GM21528 (cell line): ENCODE data around the gene LAMA5.

Experiments
- ATAC-seq: cut with Tn5 transposase; IDR thresholded peaks from one replicate; pipeline ENCODE4 v1.9.1; 2021; ENCODE audit warnings: mild to moderate bottlenecking, moderate library complexity; ENCODE audit not compliant: unreplicated experiment, low FRiP score

The LAMA5 gene

GRCh38 chr20:62371588-62372041 lies 4.5 kb upstream of the LAMA5 start:
- ATAC-seq: no peak

DNA sequence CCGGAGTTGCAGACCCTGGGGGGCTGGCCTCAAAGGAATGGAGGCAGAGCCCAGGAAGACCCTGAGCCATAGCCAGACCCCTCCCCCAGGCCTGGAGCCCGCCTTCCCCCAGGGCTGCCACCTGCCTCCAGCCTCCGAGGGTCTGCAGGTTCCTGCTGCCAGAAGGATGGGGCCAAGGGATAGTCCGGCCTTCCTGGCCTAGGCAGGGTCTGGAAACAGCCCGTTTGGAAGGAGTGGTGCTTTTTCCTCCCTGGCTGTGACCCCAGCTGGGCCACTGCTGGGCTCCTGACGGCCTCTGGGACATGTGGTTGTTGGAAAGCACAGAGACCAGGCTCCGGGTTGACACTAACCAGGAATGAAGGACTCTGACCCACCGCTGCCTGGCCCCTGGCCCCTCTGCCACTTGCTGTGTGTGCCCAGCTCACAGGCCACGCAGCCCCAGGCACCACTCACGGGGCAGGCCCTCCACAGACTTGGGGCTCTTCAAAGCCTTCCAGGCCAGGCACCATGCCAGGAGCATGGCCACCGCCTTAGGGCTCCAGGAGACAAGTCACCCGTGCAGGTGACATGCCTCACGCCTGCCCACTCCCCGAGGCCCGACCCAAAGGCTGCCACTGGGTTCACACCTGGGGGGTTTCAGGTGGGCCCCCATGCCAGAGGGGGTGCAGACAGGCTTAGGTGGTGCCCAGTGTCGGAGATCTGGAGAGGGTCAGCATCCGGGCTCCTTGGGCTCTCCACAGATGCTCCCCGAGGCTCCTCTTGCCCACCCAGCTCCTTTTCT lies 3.9 kb upstream of the LAMA5 start:
- no peak for ATAC-seq

DNA sequence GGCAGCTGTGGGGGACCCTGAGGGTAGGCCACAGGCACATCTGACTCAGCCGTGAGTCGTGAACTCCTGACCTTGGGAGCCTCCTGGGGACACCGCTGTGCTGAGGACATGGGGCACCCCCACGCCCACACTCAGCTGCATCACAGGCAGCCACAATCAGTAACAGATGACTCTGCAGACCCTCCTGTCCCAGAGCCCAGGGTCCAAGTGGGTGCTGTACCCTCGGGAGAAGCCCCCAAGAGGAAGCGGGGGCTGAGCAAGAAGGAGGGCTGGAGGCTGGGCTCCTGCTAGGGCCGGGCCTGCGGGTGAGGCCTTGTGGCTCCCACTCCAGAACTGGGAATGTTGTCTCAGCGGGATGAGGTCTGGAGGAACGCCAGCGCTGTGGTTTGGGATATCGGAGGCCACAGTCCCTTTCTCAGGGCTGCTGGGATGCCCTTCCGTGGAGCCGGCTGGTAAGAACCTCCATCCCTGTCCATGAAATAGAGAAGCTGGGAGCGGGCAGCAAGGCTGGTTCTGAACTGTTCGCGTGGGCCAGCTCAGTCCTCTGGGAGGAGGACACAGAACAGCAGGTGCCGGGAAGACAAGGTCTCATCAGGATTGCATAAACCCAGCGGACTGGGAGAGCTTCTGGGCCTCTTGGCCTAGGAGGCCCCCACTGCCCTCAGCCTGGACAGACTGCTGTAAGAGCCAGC lies 3.1 kb upstream of the LAMA5 start:
- no peak for ATAC-seq

- no peak for ATAC-seq
These were observed 2.7 kb upstream of the LAMA5 start for GRCh38 chr20:62369815-62370114.

DNA sequence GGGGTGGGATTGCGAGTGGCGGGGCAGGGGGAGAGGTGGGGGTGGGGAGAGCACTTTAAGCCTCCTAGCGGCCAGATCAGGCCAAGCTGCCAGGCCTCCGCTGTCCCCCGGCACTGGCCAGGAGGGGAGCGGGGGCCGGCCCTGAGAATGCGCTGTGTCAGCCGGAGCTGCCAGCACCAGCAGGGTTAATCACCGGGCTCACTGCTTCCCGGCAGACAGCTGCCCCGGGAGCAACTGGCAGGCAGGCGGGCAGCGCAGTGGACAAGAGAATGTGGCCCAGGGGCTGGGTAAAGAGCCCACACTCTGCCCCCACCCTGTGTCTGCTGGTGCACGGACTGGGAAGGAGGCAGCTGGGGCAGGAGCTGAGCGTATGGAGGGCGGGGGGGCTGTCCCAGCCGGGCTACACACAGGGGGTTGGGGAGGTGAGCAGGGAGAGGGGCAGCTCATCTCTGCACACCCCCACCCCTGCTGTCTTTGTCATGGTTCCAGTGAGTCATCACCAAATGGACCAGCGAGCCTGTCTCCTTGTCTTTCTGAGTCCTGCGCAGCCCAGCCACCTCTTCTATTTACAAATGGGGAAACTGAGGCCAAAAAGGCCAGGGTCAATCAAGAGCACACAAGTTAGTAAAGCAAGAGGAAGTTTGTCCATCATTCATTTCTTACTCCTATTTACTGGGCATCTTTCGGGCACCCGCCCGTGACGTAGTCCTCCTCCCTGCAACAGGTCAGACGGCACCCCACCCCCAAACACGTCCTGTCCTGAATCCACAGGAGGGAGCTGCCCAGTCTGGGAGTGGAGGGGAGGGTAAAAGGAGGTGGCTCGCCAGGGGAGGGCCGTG lies 2.1 kb upstream of the LAMA5 start:
- no peak for ATAC-seq

DNA sequence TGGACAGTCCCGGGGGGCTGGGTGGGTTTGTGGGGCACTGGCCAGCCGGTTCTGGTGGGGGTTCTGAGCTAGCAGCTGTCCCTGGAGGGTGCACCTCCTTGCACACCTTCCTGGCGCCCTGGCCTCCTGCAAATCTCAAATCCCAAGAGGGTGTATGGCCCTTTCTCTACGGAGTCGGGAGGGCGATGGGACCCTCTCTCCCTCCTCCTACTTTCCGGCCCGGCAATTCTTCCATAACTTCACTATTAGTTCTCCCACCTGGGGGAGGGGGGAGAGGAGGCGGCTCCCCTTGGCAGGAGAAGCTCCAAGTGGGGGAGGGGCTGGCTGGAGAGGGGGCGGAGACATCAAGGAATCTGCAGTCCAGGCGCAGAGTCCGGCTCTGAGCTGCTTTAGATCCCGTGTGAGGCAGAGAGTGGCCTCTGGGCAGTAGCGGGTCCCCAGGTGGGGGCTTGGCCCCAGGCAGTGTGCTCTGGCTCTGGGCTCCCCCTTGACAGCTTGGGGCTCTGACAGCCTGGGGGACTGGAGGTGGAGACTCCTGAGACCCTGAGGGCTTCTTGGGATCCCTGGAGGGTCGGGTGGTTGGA lies 1.4 kb upstream of the LAMA5 start:
- ATAC-seq: no peak

DNA sequence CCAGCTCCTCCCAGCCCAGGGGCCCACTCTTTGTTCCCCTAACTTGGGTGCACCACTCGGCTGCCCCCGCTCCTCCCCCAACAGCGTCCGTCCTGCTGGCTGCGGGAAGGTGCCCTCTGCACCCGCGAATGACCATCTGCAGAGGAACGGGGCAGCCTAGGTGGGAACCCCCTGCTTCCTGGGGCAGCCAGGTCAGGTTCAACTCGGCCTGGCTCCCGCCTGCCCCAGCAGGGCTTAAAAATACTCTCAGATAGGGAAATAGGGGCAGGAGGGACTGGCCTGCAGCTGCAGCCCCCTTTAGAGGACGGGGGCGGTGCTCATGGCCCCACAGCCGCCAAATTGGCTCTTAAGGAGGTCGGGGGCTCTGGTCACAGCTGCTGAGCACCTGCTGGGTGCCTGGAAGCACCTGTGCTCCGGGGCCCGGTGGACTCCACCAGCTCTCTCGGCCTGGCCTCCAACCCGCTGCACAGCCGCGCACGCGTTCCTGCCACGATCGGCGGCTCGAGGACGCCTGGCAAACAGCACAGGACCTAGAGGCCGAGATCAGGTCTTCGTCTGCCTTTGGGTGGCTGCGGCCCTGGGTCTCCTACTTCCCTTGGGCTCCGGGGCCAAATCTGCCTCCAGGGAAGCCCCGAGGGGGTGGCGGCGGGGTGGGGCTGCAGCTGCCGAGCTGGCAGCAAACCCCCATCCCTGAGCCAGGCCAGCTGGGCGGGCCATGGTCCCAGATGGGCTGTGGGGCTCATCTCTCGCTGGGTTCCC lies 700 bp upstream of the LAMA5 start:
- ATAC-seq: no peak

DNA sequence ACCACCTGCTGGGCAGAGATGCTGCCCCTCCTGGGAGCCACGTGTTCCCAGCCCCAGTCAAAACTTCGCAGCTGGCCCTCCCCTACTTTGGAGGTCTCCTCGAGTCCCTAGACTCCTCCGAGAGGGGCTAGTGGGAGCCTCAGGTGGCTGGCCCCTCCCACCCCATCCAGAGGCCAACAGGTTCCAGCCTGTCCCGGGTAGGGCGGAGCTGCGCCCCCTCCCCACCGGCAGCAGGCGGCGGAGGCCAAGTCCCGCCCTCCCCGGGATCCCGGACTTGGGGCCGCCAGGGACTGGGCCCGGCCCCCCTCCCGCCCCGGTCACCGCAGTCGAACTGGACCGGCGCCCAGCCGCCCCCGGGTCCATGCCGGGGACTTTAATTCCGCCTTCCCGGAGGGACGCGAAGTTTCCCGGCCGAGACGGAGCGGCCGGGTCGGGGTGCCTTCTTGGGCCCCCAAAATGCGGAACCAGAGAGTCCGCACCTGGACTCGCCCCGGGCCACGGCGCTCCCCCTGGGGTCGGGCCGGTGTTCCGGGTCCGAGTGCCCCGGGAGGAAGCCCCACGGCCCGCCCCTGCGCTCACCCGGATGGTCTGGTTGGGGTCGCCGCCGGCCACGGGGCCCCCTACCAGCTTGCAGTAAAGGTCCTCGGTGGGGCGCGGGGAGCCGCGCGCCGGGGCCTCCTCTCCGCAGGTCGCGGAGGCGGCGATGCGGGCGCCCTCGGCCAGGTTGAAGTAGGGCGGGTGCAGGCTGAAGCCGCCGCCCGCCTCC lies 559 bp downstream of the LAMA5 start:
- ATAC-seq: no peak

DNA sequence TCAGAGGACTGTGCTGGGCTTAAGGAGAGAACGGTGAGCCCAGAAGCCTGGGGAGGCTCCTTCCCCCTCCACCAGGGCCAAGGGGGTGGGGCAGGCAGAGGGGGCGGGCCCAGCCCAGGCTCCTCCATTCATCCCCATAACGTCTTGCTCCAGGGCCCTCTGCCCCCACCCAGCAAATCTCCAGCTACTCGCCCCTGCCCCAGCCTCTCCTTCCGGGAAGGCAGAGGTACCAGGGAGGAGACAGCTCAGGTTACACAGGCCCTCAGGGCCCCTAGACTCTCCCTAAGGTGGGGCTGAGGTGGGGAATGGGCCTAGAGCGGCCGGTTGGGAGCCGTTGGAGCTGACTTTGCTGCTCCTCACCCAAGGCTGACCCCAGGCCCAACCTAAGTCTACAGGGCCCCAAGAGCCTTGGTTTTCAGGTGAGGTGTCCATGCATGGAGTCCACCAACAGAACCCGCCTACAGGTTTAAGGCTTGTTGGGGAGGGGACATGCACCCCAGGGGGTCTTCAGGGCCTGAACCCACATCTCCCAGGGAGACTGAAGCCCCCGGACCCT lies 1.2 kb downstream of the LAMA5 start:
- no peak for ATAC-seq

- ATAC-seq: no peak
These were observed 2.0 kb downstream of the LAMA5 start for GRCh38 chr20:62364911-62365736.

DNA sequence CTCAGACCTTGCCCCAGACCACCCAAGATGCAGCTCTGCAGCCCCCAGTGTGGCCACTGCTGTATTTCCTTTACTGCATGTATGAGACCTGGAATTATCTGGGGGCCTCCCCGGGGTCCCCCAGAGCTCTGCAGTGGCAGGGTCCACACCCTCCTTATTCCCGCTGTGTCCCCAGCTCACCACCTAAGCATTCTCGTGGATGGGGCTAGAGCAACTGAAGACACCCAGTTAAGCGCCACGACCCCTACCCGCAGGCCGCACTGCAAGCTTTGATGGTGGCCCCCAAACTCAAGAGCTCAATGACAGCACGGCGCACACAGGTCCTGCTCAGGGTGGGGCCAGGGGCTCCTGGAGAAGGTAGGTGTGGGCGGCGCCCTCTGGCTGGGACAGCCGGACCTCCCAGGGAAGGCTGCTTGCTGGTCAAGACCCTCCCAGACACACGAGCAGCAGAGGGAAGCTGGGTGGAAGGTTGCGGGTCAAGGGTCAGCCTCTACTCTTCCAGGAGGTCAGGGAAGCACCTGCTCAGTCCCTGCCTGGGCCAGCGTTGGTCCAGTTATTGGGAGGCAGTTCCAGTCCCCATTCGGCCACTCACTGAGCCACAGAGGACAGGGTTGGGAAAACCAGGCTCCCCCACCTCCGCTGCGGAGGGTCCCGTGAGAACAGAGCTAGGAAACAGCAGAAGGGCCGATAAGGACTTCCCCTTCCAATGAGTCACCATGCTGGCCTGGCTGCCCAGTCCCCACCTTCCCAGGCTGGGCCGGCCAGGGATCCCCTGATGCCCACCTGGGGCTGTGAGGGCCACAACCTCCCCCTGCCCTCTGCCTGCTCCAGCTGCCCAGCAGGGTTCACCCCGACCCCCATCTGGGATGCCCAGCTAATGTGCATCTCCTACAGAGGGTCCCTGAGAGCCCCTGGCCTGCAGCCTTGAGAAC lies 2.9 kb downstream of the LAMA5 start:
- ATAC-seq: no peak

- ATAC-seq: no peak
These were observed 3.9 kb downstream of the LAMA5 start for GRCh38 chr20:62362991-62363919.

DNA sequence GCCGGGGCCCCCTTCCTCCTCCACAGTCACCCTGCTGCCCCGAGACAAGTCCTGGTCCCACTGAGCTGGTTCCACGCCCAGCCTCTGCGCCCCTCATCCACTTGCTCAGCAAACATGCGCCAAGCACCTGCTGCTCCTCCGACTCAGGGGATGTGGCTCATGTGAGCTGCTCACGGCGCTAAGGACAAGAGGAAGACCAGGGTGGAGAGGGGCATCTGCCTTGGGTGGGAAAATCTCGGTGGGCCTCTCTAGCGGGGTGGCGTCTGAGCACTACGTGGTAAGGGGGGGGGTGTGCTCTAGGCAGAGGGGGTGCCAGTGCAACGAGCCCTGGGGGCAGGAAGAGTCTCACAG lies 4.5 kb downstream of the LAMA5 start:
- no peak for ATAC-seq

DNA sequence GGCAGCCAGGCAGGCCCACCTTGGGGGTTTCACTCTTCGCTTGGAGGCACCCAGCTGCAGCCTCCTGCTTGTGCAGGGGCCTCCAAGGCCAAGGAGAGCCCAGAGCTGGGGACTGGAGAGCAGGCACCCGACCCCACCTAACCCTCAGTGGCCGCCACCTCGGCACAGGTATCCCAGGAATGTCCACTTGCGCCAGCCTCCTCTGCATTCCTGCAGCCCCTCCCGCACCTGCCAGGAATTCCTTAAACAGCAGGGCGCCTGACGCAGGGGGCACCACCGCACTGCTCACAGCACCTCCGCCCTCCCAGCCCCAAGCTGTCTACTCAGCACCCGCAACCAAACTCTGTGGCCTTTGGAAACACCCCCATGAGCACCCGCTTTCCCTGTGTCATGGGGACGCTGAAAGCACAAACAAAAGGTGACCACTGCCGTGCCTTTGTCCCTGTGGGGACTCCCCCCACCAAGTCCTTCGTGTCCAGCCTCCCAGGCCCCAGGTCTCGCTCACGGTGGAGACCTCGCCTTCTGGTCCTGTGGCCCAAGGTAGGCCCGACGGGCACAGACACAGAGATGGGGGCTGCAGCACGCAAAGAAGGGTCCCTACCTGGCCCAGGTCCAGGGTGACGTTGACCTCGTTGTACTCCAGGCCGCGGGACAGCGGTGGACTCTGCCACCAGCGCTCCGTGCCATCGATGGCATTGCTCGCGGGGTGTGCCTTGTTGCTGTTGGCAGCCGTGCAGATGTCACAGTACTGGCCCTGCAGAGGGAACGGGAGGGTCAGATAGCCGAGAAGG lies 5.1 kb downstream of the LAMA5 start:
- ATAC-seq: no peak
